Hepatocyte (in vitro differentiated cells): ENCODE results near the gene CHST1.

Source experiments
- EZH2 ChIP-seq: fragments of 200-600 bp; sonication (generic); IDR thresholded peaks from 2 replicates; pipeline ENCODE4 v1.6.1; 2016; ENCODE audit warnings: antibody characterized with exemption, mild to moderate bottlenecking, borderline replicate concordance
- EZH2phosphoT487 ChIP-seq: fragments of 200-600 bp; sonication (generic); IDR thresholded peaks from one replicate; pipeline ENCODE4 v1.6.1; 2018; ENCODE audit warnings: antibody characterized with exemption, mild to moderate bottlenecking, low read depth, moderate library complexity; ENCODE audit not compliant: unreplicated experiment, severe bottlenecking
- TF ChIP-seq, protein P1 (sequence below): fragments of 200-600 bp; sonication (generic); IDR thresholded peaks from 2 replicates; pipeline ENCODE4 v1.5.1; 2016; ENCODE audit warnings: antibody characterized with exemption, mild to moderate bottlenecking; ENCODE audit not compliant: poor library complexity

DNA sequence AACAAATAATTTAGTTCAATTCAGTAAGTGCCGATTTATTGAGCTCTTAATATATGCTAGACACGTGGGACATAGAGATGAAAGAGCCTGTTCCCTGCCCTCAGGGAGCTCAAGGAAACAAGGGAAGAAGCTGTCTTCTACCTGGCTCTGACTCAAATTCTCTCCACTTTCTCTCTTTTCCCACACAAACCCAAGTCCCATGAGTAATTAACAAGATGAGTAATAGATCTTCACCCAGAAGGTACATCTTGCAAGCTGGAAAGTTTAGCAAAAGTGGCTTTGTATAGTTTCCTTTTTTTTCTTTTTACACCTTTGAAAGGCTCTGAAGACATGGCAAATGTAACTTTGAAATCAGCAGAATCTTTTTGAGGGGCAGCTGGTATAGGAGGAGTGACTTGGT is 48.2 kb upstream of the CHST1 start:
- TF ChIP-seq, protein P1, sequence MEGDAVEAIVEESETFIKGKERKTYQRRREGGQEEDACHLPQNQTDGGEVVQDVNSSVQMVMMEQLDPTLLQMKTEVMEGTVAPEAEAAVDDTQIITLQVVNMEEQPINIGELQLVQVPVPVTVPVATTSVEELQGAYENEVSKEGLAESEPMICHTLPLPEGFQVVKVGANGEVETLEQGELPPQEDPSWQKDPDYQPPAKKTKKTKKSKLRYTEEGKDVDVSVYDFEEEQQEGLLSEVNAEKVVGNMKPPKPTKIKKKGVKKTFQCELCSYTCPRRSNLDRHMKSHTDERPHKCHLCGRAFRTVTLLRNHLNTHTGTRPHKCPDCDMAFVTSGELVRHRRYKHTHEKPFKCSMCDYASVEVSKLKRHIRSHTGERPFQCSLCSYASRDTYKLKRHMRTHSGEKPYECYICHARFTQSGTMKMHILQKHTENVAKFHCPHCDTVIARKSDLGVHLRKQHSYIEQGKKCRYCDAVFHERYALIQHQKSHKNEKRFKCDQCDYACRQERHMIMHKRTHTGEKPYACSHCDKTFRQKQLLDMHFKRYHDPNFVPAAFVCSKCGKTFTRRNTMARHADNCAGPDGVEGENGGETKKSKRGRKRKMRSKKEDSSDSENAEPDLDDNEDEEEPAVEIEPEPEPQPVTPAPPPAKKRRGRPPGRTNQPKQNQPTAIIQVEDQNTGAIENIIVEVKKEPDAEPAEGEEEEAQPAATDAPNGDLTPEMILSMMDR = no peak
- no peak for TF ChIP-seq EZH2phosphoT487
- TF ChIP-seq EZH2 = no peak
